K562 (cell line): ENCODE data around the gene CDCP2. TPM values are rescaled to one million over a fixed set of nuclear protein-coding genes. Genes with fewer than 3 reads are reported as not detected.

Experiments
- ARID1B ChIP-seq: fragments of 450-650 bp; IDR thresholded peaks from 2 replicates; pipeline ENCODE4 v1.6.1; 2016; ENCODE audit warnings: antibody characterized with exemption, mild to moderate bottlenecking, inconsistent platforms
- BACH1 ChIP-seq: fragments of 200-800 bp; sonication (Bioruptor generic); IDR thresholded peaks from 2 replicates; pipeline ENCODE4 v1.6.1; 2016; ENCODE audit warnings: missing genetic modification characterization, missing compliant biosample characterization
- CBFA2T3 ChIP-seq: fragments of 450-650 bp; IDR thresholded peaks from 2 replicates; pipeline ENCODE4 v1.6.1; 2017
- EP300 ChIP-seq: IDR thresholded peaks from 2 replicates; pipeline ENCODE4 v1.6.1; 2012; ENCODE audit warnings: low read length, improper control_type of control experiment
- HCFC1 ChIP-seq: IDR thresholded peaks from 2 replicates; pipeline ENCODE4 v1.6.1; 2012; ENCODE audit warnings: low read depth, low read length, improper control_type of control experiment
- HNRNPH1 ChIP-seq: fragments of 200-400 bp; formaldehyde crosslinking; optimal IDR thresholded peaks from 2 replicates; pipeline ENCODE3; 2017; ENCODE audit warnings: low read depth, mild to moderate bottlenecking, low read length, moderate library complexity
- JUND ChIP-seq, 2 experiments: IDR thresholded peaks; 2 replicates in 1 of 2; 3 replicates in 1 of 2; pipeline ENCODE4 v1.6.1; 2011; ENCODE audit warnings: borderline replicate concordance in 2 of 2, low read depth in 2 of 2, low read length in 2 of 2, improper control_type of control experiment in 1 of 2, missing biosample characterization in 1 of 2, missing genetic modification characterization in 1 of 2, missing genetic modification reagents in 1 of 2
- KHSRP ChIP-seq: fragments of 450-650 bp; IDR thresholded peaks from 2 replicates; pipeline ENCODE4 v1.6.1; 2017
- L3MBTL2 ChIP-seq: fragments of 450-650 bp; IDR thresholded peaks from 2 replicates; pipeline ENCODE4 v1.6.1; 2016; ENCODE audit warnings: mild to moderate bottlenecking, moderate library complexity
- MYC ChIP-seq, 2 experiments: fragments of 250-450 bp in 1 of 2; sonication (Bioruptor Pico) in 1 of 2; IDR thresholded peaks; 2 replicates each; pipeline versions ENCODE4 v1.5.1 to v1.6.1; 2012 to 2021; ENCODE audit warnings: low read depth in 2 of 2, borderline replicate concordance in 1 of 2, improper control_type of control experiment in 1 of 2, low read length in 1 of 2, mild to moderate bottlenecking in 1 of 2, moderate library complexity in 1 of 2
- PHB ChIP-seq: fragments of 250-450 bp; sonication (Bioruptor Pico); IDR thresholded peaks from 2 replicates; pipeline ENCODE4 v1.5.0; 2021
- RCOR1 ChIP-seq, 2 experiments: IDR thresholded peaks; 2 replicates each; pipeline ENCODE4 v1.6.1; 2012; ENCODE audit warnings: low read depth in 2 of 2, low read length in 2 of 2, borderline replicate concordance in 1 of 2, improper control_type of control experiment in 1 of 2
- TAL1 ChIP-seq: fragments of 450-650 bp; IDR thresholded peaks from 2 replicates; pipeline ENCODE4 v1.6.1; 2016; ENCODE audit warnings: mild to moderate bottlenecking
- TBP ChIP-seq: optimal IDR thresholded peaks from 2 replicates; pipeline ENCODE3; 2011; ENCODE audit warnings: low read depth, low read length, improper control_type of control experiment
- ZFP36 ChIP-seq: fragments of 150-350 bp; IDR thresholded peaks from 2 replicates; pipeline ENCODE4 v1.6.1; 2018; ENCODE audit warnings: low read length, low read depth; ENCODE audit not compliant: partially characterized antibody
- ZFPM2 ChIP-seq: fragments of 250-450 bp; sonication (Bioruptor Pico); IDR thresholded peaks from 2 replicates; pipeline ENCODE4 v1.5.1; 2022; ENCODE audit warnings: mild to moderate bottlenecking
- ZNF263 ChIP-seq: sonication (generic); formaldehyde crosslinking; IDR thresholded peaks from 2 replicates; pipeline ENCODE4 v1.8.0; 2022; ENCODE audit warnings: mild to moderate bottlenecking, missing genetic modification reagents, borderline replicate concordance
- ZNF785 ChIP-seq: fragments of 250-450 bp; sonication (Bioruptor Pico); IDR thresholded peaks from 2 replicates; pipeline ENCODE4 v1.4.0; 2020; ENCODE audit warnings: mild to moderate bottlenecking
- polyA plus RNA-seq, 8 experiments: library from polyadenylated mRNA; depleted of rRNA in 4 of 8; stranded (reverse) in 5 of 8; unstranded in 3 of 8; fragments of >200 nt; fragmentation: Nextera tagmentation in 2 of 8; fragmentation: Illumina TruSeq in 1 of 8; extraction: Ambion mirVana in 2 of 8; extraction: Trizol in 1 of 8; gene quantifications; 2 replicates each; pipeline versions ENCODE4 v1.2.1 to v1.2.3, GENCODE V29; 2011 to 2014; ENCODE audit warnings: inconsistent platforms in 1 of 8, missing spikeins in 1 of 8
- total RNA-seq, 7 experiments: library from RNA; depleted of rRNA in 6 of 7; stranded (reverse); fragments of >200 nt in 6 of 7; fragmentation: Illumina TruSeq in 2 of 7; extraction: Trizol in 2 of 7; gene quantifications; 2 replicates each; pipeline versions ENCODE4 v1.2.1 to v1.2.3, GENCODE V29; 2011 to 2021; ENCODE audit warnings: low replicate concordance in 1 of 7
- TF ChIP-seq, protein P1 (sequence below), 2 experiments: IDR thresholded peaks; 2 replicates each; pipeline ENCODE4 v1.6.1; 2012; ENCODE audit warnings: improper control_type of control experiment in 2 of 2, low read depth in 2 of 2, low read length in 2 of 2, borderline replicate concordance in 1 of 2
- TF ChIP-seq, protein P2 (sequence below): fragments of 250-450 bp; sonication (Bioruptor Pico); IDR thresholded peaks from 2 replicates; pipeline ENCODE4 v1.4.0; 2020; ENCODE audit warnings: mild to moderate bottlenecking
- TF ChIP-seq, protein P3 (sequence below), 2 experiments: IDR thresholded peaks; 2 replicates each; pipeline ENCODE4 v1.6.1; 2011; ENCODE audit warnings: borderline replicate concordance in 1 of 2, control low read depth in 1 of 2, low read depth in 1 of 2, low read length in 1 of 2, mild to moderate bottlenecking in 1 of 2, mixed read lengths in 1 of 2, moderate library complexity in 1 of 2; ENCODE audit not compliant: insufficient read depth in 1 of 2, insufficient read length in 1 of 2, poor library complexity in 1 of 2, severe bottlenecking in 1 of 2; ENCODE audit errors: extremely low read depth in 1 of 2
- TF ChIP-seq, protein P4 (sequence below): fragments of 250-450 bp; sonication (Bioruptor Pico); IDR thresholded peaks from 2 replicates; pipeline ENCODE4 v1.4.0; 2020

Gene CDCP2
- total and polyA plus RNA-seq, 9 of the 15 experiments (the other 6 are each of a cell fraction or from before 2014, with no cell fraction given): not detected

DNA sequence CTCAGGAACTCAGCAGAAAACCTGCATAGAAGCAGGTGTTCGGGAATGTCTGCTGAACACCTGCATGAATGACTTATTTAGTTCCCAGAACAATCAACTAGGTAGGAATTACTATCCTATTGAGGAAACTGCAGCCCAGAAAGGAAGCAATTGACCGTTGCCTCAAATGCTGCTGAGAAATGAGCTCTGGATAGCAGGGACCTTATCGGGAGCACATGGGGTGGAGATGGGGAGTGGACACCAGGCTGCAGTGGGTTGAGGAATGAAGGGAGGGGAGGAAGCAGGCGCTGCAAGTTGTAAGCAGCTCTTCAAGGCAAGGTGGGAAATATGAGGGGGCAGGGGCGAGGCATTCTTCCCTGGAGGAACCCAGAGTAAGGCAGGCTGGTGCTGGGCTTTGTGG lies 10.8 kb upstream of the CDCP2 start (continued):
- TF ChIP-seq JUND (IDR thresholded peaks at IDR 0.05; ENCODE audit: borderline replicate concordance, low read depth, low read length) (peak; percentile 35; the same call in 1 of the 2 replicates), JUND (tag; IDR thresholded peaks at IDR 0.05; ENCODE audit: borderline replicate concordance, low read depth, low read length) (no peak), ARID1B (peak; percentile 57), ZNF785 (CRISPR knock-in tag) (no peak), ZNF263 (CRISPR knock-in tag) (peak; percentile 65; the same call in 1 of the 2 replicates), PHB (CRISPR knock-in tag) (no peak), EP300 (peak; percentile 25; the same call in 1 of the 2 replicates), HCFC1 (0 out of 2 replicates have a peak, but pooled peaks have one; percentile 6), BACH1 (no peak), TBP (peak; percentile 38), MYC (IDR thresholded peaks at IDR 0.05; ENCODE audit: low read depth, low read length) (peak; percentile 68), MYC (CRISPR knock-in tag; IDR thresholded peaks at IDR 0.05; ENCODE audit: borderline replicate concordance, low read depth) (no peak), RCOR1 (IDR thresholded peaks at IDR 0.05; ENCODE audit: borderline replicate concordance in 1 of 2, low read depth in 2 of 2, low read length in 2 of 2) (peak in 1 of 2 experiments; percentile 58; a peak in 1 of 4 replicates), KHSRP (no peak), TAL1 (peak; percentile 36; the same call in 1 of the 2 replicates), ZFP36 (peak; percentile 18), CBFA2T3 (peak; percentile 54), L3MBTL2 (peak; percentile 93), HNRNPH1 (no peak), ZFPM2 (CRISPR knock-in tag) (0 out of 2 replicates have a peak, but pooled peaks have one; percentile 21)
- TF ChIP-seq, protein P1, sequence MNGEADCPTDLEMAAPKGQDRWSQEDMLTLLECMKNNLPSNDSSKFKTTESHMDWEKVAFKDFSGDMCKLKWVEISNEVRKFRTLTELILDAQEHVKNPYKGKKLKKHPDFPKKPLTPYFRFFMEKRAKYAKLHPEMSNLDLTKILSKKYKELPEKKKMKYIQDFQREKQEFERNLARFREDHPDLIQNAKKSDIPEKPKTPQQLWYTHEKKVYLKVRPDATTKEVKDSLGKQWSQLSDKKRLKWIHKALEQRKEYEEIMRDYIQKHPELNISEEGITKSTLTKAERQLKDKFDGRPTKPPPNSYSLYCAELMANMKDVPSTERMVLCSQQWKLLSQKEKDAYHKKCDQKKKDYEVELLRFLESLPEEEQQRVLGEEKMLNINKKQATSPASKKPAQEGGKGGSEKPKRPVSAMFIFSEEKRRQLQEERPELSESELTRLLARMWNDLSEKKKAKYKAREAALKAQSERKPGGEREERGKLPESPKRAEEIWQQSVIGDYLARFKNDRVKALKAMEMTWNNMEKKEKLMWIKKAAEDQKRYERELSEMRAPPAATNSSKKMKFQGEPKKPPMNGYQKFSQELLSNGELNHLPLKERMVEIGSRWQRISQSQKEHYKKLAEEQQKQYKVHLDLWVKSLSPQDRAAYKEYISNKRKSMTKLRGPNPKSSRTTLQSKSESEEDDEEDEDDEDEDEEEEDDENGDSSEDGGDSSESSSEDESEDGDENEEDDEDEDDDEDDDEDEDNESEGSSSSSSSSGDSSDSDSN (IDR thresholded peaks at IDR 0.05; ENCODE audit: borderline replicate concordance in 1 of 2, low read depth in 2 of 2, low read length in 2 of 2): peak; percentile 45 to 90; a peak in 3 of 4 replicates
- TF ChIP-seq, protein P2, sequence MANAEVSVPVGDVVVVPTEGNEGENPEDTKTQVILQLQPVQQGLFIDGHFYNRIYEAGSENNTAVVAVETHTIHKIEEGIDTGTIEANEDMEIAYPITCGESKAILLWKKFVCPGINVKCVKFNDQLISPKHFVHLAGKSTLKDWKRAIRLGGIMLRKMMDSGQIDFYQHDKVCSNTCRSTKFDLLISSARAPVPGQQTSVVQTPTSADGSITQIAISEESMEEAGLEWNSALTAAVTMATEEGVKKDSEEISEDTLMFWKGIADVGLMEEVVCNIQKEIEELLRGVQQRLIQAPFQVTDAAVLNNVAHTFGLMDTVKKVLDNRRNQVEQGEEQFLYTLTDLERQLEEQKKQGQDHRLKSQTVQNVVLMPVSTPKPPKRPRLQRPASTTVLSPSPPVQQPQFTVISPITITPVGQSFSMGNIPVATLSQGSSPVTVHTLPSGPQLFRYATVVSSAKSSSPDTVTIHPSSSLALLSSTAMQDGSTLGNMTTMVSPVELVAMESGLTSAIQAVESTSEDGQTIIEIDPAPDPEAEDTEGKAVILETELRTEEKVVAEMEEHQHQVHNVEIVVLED: no peak
- TF ChIP-seq, protein P3, sequence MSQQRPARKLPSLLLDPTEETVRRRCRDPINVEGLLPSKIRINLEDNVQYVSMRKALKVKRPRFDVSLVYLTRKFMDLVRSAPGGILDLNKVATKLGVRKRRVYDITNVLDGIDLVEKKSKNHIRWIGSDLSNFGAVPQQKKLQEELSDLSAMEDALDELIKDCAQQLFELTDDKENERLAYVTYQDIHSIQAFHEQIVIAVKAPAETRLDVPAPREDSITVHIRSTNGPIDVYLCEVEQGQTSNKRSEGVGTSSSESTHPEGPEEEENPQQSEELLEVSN (IDR thresholded peaks at IDR 0.05; ENCODE audit: borderline replicate concordance in 1 of 2, extremely low read depth in 1 of 2, insufficient read depth in 1 of 2, insufficient read length in 1 of 2, low read depth in 1 of 2, low read length in 1 of 2, poor library complexity in 1 of 2, severe bottlenecking in 1 of 2): peak; percentile 48 to 79
- TF ChIP-seq, protein P4, sequence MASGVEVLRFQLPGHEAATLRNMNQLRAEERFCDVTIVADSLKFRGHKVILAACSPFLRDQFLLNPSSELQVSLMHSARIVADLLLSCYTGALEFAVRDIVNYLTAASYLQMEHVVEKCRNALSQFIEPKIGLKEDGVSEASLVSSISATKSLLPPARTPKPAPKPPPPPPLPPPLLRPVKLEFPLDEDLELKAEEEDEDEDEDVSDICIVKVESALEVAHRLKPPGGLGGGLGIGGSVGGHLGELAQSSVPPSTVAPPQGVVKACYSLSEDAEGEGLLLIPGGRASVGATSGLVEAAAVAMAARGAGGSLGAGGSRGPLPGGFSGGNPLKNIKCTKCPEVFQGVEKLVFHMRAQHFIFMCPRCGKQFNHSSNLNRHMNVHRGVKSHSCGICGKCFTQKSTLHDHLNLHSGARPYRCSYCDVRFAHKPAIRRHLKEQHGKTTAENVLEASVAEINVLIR: no peak
